ENCODE data around the gene RAI1. TPM values are rescaled to one million over a fixed set of nuclear protein-coding genes. Genes with fewer than 3 reads are reported as not detected.
"Not testable (repeated sequence)": the region's sequence is repeated elsewhere in the genome, so short reads cannot be mapped to it uniquely, and the experiment has no call there.

RAI1 gene
- total RNA-seq, 1 donor from 2014 or later: 39.1 TPM

DNA sequence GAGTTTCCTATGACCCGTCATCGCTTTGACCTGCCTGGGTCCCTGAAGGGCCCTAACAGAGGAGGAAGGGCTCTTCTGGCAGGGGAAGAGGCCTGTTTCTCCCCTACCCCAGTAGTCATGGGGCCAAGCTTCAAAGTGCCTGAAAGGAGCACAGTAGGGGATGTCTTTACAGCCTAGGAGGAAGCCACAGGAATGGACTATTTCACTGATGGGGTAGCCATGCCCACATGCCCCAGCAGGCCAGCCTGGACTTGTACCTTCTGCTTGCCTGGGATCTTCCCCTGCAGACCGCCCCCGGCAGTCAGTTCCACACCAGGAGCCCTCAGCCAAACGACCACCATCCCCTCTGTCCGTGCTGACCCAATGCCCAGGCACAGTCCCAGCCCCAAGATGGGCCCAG, 47.9 kb upstream of the RAI1 start:
- H2AFZ ChIP-seq (ENCODE audit: low read depth, low read length): no peak overlapping the region
- H3K9ac ChIP-seq (ENCODE audit: low read length): no peak overlapping the region
- H3K27me3 Mint-ChIP-seq (ENCODE audit: low read depth, unreplicated experiment): peaks cover 43% of the 10 kb centered on the region
- DNase-seq (ENCODE audit: low read depth): no peak
- TF ChIP-seq EZH2 (IDR thresholded peaks at IDR 0.05; ENCODE audit: insufficient read depth, low read length): no peak
- no peak for TF ChIP-seq CTCF (IDR thresholded peaks at IDR 0.05; ENCODE audit: insufficient read depth, low read depth, low read length)
- H3K36me3 Mint-ChIP-seq (ENCODE audit: low read depth, unreplicated experiment): no peaks in the 10 kb centered on the region
- no peaks in the 10 kb centered on the region for H3K9me3 ChIP-seq (ENCODE audit: insufficient read depth, low read depth, low read length)
- no peak overlapping the region for H3K4me3 ChIP-seq (ENCODE audit: insufficient read depth, low read depth, low read length)
- peaks cover 3% of the 10 kb centered on the region for H3K4me1 Mint-ChIP-seq (ENCODE audit: low read depth, unreplicated experiment)
- H3K27ac Mint-ChIP-seq (ENCODE audit: unreplicated experiment): no peak overlapping the region
- peaks cover 7% of the 10 kb centered on the region for H3K9me3 Mint-ChIP-seq (ENCODE audit: unreplicated experiment)
- FAIRE-seq: no peak
- no peak overlapping the region for H3K4me3 Mint-ChIP-seq (ENCODE audit: unreplicated experiment)
- peaks cover 3% of the 10 kb centered on the region for H3K27me3 ChIP-seq (ENCODE audit: insufficient read depth, low read length)
- H3K79me2 ChIP-seq (ENCODE audit: insufficient read depth, low read length): no peaks in the 10 kb centered on the region
- no peak overlapping the region for H3K27ac ChIP-seq (ENCODE audit: low read depth, low read length)
- no peaks in the 10 kb centered on the region for H3K36me3 ChIP-seq (ENCODE audit: insufficient read depth, low read length)
- H3K4me1 ChIP-seq (ENCODE audit: insufficient read depth, low read length): no peaks in the 10 kb centered on the region
- no peaks in the 10 kb centered on the region for H4K20me1 ChIP-seq (ENCODE audit: insufficient read depth, low read length)
- no peak overlapping the region for H3K4me2 ChIP-seq (ENCODE audit: low read length)

DNA sequence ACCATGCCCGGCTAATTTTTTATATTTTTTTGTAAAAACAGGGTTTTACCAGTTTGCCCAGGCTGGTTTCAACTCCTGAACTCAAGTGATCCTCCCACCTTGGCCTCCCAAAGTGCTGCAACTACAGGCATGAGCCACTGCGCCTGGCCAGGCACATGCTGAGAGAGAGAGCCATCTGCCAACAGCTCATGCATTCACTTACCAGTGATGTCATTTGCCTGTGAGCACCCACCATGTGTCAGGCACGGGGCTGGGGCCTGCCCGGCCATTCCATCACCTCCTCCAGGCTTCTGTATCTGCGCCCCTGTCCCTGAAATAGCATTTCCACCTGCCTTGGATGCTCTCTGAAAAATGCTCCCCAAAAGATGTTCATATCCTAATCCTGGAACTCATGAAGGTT, 46.1 kb upstream of the RAI1 start:
- Mint-ChIP-seq H3K36me3 (ENCODE audit: low read depth, unreplicated experiment) (no peaks in the 10 kb centered on the region), H3K9me3 (ENCODE audit: unreplicated experiment) (peaks cover 7% of the 10 kb centered on the region), H3K4me3 (ENCODE audit: unreplicated experiment) (no peak overlapping the region), H3K4me1 (ENCODE audit: low read depth, unreplicated experiment) (peaks cover 3% of the 10 kb centered on the region), H3K27me3 (ENCODE audit: low read depth, unreplicated experiment) (peaks cover 43% of the 10 kb centered on the region), H3K27ac (ENCODE audit: unreplicated experiment) (no peak overlapping the region)
- no peak overlapping the region for H2AFZ ChIP-seq (ENCODE audit: low read depth, low read length)
- no peak overlapping the region for H3K27ac ChIP-seq (ENCODE audit: low read depth, low read length)
- no peak overlapping the region for H3K4me2 ChIP-seq (ENCODE audit: low read length)
- no peak overlapping the region for H3K4me3 ChIP-seq (ENCODE audit: insufficient read depth, low read depth, low read length)
- no peaks in the 10 kb centered on the region for H4K20me1 ChIP-seq (ENCODE audit: insufficient read depth, low read length)
- no peaks in the 10 kb centered on the region for H3K36me3 ChIP-seq (ENCODE audit: insufficient read depth, low read length)
- TF ChIP-seq EZH2 (IDR thresholded peaks at IDR 0.05; ENCODE audit: insufficient read depth, low read length) (no peak), CTCF (IDR thresholded peaks at IDR 0.05; ENCODE audit: insufficient read depth, low read depth, low read length) (no peak)
- H3K9ac ChIP-seq (ENCODE audit: low read length): no peak overlapping the region
- H3K27me3 ChIP-seq (ENCODE audit: insufficient read depth, low read length): peaks cover 3% of the 10 kb centered on the region
- no peaks in the 10 kb centered on the region for H3K79me2 ChIP-seq (ENCODE audit: insufficient read depth, low read length)
- DNase-seq (ENCODE audit: low read depth): no peak
- no peak for FAIRE-seq
- no peaks in the 10 kb centered on the region for H3K9me3 ChIP-seq (ENCODE audit: insufficient read depth, low read depth, low read length)
- H3K4me1 ChIP-seq (ENCODE audit: insufficient read depth, low read length): no peaks in the 10 kb centered on the region

- not testable (repeated sequence) for H4K20me1 ChIP-seq (ENCODE audit: insufficient read depth, low read length); H3K9me3 ChIP-seq (ENCODE audit: insufficient read depth, low read depth, low read length); FAIRE-seq; H3K4me2 ChIP-seq (ENCODE audit: low read length); H3K36me3 Mint-ChIP-seq (ENCODE audit: low read depth, unreplicated experiment); H2AFZ ChIP-seq (ENCODE audit: low read depth, low read length); H3K4me3 Mint-ChIP-seq (ENCODE audit: unreplicated experiment); H3K27ac ChIP-seq (ENCODE audit: low read depth, low read length); H3K4me1 ChIP-seq (ENCODE audit: insufficient read depth, low read length); H3K36me3 ChIP-seq (ENCODE audit: insufficient read depth, low read length); DNase-seq (ENCODE audit: low read depth); H3K9ac ChIP-seq (ENCODE audit: low read length); H3K79me2 ChIP-seq (ENCODE audit: insufficient read depth, low read length); H3K4me3 ChIP-seq (ENCODE audit: insufficient read depth, low read depth, low read length); H3K27ac Mint-ChIP-seq (ENCODE audit: unreplicated experiment); H3K27me3 ChIP-seq (ENCODE audit: insufficient read depth, low read length); H3K9me3 Mint-ChIP-seq (ENCODE audit: unreplicated experiment); H3K4me1 Mint-ChIP-seq (ENCODE audit: low read depth, unreplicated experiment)
- peaks cover 43% of the 10 kb centered on the region for H3K27me3 Mint-ChIP-seq (ENCODE audit: low read depth, unreplicated experiment)
Observed at GRCh38 chr17:17635537-17636271, 45.6 kb upstream of the RAI1 start.
